ENCODE measurements around the gene RAMP3.
"Not testable (repeated sequence)": the region's sequence is repeated elsewhere in the genome, so short reads cannot be mapped to it uniquely, and the experiment has no call there.

RAMP3 gene

GRCh38 chr7:45132708-45133320, 24.8 kb upstream of the RAMP3 start:
- DNase-seq: no peak

- DNase-seq: no peak
These were observed 24.2 kb upstream of the RAMP3 start for GRCh38 chr7:45133352-45133751.

DNA sequence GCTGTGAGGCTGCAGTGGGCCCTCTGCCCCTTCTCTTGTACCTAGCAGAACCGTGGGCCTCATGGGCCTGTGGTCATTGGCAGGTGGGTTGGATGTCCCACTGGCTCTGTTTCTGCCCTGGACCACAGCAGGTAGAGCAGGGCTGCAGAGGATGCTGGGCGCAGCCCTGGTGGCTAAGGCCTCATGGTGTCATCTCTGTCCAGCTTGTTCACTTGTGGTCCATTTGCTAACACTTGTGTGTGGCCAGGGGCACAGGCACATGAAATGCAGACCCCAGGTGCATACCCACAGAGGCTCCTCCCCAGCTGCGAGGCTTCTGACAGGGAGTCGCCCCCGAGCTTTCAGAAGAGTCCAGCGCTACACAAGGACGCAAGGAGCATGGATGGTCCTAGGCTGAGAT, 23.7 kb upstream of the RAMP3 start:
- DNase-seq: no peak

DNA sequence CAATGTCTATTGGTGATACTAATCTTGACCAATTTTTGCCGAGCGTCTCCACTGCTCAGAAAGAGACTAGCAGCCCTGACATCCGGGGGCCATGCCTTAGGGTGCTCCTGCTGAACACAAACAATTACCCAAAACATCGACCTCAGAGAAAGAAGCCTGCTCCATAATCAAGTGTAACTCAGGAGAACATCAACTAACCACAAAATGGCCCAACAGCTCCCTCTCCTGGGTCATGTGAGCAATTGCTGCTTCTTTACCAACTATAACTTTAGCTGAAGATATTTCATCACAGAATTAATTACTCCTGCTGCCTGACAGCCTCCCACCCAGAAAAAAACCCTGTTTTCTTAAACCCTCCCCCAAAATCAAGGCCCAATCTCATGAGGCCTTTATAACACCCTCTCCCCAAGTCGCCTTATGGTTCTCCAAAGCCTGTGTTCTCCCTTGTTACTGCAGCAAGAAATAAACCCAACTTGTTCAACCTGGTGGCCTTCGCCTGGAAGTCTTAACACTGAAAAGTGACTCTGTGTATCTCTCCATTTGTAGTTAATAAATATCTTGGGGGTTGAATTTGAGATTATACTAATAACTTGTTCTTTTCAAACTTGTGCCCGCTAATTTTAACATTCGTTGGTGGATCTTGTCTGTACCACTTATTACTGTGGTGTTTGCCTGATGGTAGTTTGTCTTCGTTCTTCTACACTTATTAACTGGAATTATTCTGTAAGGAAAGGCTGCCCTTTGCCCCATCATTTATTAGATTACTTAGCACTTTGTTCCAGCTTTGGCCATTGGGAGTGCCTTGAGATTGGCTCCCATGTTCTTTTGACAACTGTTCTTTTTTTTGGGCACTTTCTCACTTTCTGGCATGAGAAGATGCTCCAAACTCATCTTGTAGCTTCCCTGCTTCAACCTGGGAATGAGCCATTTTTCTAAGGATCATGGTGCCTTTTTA, 21.2 kb upstream of the RAMP3 start:
- peak; percentile 69 for DNase-seq

- DNase-seq: no peak
These were observed 18.9 kb upstream of the RAMP3 start for GRCh38 chr7:45138433-45139267.

DNA sequence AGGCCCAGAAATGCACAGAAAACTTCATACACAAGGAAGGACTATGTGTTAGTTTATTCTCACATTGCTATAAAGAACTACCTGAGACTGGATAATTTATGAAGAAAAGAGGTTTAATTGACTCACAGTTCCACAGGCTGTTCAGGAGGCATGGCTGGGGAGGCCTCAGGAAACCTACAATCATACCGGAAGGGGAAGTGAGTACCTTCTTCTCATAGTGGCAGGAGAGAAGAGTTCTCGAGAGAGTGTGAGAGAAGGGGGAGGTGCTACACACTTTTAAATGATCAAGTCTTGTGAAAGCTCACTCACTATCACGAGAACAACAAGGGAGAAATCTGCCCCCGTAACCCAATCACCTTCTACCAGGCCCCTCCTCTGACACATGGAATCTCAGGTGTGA, 16.8 kb upstream of the RAMP3 start:
- DNase-seq: no peak

DNA sequence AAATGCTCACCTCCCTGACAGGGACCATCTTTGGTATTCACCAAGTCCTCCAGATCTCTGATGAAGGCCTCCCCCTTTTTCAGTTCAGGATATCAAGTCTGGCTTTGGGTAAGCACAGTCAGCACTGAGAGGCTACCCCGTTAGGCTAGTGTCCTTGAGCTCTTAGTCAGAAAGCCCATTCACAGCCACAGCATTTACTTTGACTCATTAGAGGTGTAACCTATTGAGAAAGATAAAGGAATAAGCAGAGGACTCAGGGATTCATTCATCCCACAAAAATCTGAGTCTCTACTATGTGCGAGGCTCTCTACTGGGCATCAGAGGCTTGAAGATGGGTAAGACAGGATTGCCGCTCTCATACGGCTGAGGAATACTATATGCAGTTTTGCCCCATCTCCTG, 14.0 kb upstream of the RAMP3 start:
- DNase-seq: peak; percentile 28

DNA sequence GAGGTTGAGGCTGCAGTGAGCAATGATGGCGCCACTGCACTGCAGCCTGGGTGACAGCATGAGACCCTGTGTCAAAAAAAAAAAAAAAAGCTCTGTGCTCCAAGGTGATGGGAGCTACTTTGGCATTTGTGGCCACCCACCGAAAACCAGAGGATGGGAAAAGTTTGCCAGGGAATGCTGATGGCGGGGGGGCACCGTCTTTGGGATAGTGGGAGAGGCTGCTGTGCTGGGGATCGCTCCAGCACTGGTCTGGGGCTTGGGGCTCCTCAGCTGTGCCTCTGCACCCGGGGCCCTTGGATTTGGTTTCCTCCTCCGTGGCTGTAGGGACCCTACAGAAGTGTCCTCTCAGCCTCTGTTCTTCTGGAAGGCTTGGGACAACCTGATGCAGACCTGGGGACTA, 11.7 kb upstream of the RAMP3 start:
- no peak for DNase-seq

DNA sequence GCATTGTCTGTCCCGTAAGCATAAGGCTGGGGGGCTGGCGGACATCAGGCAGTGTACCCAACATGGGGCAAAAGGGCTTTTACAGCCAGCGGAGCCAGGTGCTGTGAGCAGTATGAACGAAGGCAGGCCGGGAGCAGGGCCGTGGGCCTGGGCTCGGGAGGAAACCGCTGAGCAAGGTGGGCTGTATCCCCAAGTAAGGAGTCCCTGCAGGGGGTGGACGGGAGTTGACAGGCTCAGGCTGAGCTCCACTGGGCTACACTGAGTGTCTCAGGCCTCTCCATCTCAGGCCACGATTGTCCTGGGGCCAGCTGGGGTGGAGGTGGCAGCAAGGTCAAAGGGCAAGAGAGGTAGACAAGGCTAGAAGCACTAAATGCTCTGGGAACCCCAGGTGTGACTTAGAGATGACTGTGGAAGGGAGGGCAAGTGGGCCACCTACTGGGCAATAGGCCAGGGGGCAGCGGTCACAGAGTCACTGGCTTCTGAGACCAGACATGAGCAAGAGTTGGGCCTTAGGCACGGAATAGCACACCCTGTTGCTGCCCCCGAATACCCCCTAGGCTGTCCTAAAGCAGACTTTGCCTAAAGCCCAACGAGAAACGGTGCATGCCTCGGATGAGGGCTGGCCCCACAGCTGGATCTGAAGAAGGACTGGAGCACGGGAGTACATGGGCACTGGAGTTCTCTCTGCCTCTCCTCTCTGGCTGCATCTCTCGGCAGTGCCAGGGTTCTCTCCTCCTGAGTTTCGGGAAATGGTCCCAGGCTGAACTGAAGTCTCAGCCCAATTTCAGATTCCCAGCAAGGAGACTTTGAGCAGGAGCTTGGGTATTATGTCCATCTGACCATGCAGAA, 10.8 kb upstream of the RAMP3 start:
- no peak for DNase-seq

DNA sequence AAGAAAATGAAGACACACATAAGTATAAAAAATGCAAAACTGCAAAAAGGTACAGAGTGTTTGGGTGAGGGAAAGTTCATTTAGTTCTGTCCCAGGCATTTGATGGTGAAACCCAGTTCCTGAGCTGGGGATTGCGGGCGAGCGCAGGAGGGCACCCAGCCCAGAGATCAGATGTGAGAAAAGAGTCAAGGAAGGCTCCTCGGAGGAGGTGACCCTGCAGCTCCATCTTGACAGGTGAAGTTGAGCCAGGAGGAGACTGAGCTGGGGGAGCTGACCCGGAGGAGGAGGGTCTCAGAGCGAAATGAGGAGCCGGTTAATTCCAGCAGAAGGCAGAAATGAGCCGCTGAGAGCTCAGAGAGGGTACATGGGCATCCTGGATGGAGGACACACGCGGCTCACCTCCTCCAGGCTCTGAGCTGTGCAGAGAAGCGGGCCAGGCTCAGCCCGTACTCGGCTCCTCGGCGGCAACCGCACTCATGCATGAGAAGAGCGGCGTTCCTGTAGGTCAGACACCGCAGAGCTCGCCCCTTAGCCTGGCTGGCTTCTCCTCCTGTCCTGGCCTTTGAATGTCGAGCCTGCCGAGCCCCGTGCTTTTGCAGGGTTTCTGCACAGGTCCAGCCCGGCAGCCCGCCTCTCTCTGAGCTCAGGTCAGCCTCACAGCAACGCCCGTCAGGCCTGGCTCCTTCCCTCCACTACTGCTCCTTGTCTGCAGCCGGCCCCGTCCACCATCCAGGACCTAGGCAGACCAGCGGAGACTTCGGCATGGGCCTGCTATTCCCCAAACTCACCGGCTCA, 9.5 kb upstream of the RAMP3 start:
- DNase-seq: no peak

- DNase-seq: no peak
These were observed 9.0 kb upstream of the RAMP3 start for GRCh38 chr7:45148653-45148973.

- no peak for DNase-seq
These were observed 8.0 kb upstream of the RAMP3 start for GRCh38 chr7:45149606-45150005.

DNA sequence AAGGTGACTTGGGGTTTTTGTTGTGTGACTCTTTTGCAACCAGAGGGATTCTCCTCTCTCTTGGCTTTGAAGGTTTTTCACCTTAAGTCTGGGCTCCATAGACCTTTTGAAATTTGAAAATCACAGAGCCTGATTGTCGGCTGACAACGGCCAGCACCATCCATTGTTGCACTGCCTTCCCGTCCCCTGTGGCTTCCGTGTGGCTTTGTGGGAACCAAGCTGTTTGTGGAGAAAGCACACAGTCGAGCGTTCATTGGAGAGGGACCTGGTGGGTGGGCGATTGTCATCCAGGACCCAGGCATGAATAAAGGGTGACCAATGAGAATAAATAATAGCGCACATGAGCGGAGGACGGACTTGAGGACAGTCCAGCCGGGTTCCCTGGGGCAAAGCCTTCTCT, 7.4 kb upstream of the RAMP3 start:
- no peak for DNase-seq

DNA sequence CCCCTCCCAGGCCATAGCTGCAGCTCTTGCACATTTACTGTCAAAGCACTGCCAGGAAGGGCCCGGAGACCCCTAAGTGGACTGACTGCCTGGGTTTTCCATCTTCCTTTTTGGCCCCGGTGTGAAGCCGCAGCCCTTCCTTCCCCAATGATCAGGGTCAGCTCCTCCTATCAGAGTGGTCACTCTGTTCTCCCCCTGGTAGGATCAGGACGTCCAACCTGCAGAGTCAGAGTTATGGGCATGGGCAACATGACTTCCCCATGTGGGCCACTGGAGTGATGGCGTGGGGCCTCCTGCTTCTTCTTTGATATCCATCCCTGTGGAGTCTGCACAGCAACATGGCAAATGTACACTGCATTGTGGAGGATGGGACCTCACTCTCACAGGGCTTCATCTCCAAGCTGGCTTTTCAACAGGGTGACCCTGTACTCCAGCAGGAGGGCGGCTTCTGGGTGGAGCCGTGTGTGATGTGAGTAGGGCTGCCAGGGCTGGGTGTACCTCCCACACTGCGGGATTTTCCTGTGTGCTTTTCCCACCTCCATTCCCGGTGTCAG, 6.4 kb upstream of the RAMP3 start:
- no peak for DNase-seq

DNA sequence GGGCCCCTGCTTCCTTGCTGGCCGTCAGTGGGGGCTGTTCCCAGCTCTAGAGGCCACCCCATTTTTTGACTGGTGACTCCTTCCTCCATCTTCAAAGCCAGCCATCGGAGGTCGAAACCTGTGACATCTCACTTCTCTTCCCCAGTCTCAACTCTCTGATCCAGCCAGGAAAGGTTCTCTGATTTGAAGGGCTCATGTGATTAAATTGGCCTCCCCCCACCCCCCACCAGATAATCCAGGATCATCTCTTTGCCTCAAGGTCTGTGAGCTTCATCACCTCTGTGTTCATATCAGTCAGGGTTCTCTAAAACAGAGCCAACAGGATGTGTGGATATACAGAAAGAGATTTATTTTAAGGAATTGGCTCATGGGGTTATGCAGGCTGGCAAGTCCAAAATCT, 5.6 kb upstream of the RAMP3 start:
- DNase-seq: no peak

DNA sequence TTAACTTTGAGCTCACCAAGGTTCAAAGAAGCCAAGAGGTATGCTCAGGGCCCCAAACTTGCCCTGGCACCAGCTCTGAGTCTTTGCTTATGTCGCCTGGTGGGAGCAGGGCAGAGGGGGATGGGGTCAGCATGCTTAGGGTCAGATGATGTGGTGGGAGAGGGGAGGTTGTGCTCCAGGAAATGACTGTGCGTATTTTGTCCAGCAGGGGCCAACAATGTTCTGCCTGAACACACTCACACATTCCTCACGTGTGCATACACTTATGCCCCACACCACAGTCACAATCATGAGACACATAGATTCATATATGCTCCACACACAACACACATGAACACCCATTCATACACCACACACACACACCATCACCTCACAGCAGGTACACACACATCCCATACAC, 4.4 kb upstream of the RAMP3 start:
- DNase-seq: no peak

DNA sequence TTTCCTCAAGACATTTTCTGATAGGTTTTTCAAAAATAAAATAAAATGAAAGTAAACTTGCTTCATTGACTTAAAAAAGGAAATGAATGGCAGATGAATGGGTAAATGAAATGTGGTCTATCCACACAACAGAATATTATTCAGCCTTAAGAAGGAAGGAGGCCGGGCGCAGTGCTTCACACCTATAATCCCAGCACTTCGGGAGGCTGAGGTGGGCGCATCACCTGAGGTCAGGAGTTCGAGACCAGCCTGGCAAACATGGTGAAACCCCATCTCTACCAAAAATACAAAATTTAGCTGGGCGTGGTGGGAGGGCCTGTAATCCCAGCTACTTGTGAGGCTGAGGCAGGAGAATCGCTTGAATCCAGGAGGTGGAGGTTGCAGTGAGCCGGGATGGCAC, 3.7 kb upstream of the RAMP3 start:
- DNase-seq: not testable (repeated sequence)

- no peak for DNase-seq
These were observed 2.2 kb upstream of the RAMP3 start for GRCh38 chr7:45155357-45155900.

GRCh38 chr7:45155941-45156340, 1.6 kb upstream of the RAMP3 start:
- DNase-seq: no peak

- DNase-seq: no peak
These were observed 897 bp upstream of the RAMP3 start for GRCh38 chr7:45156516-45157272.

GRCh38 chr7:45157286-45157652, 322 bp upstream of the RAMP3 start:
- DNase-seq: no peak
